Measurements from ENCODE around the gene VPS37B. TPM values are rescaled to one million over a fixed set of nuclear protein-coding genes. Genes with fewer than 3 reads are reported as not detected.

The VPS37B gene
- total RNA-seq, 1 experiment from 2014 or later, result 104 TPM

GRCh38 chr12:122854554-122854953 is 41.4 kb downstream of the VPS37B start:
- no peaks in the 10 kb centered on the region for H3K4me1 Mint-ChIP-seq (ENCODE audit: low read depth, unreplicated experiment)
- H3K9me3 Mint-ChIP-seq (ENCODE audit: low read depth, unreplicated experiment), result no peaks in the 10 kb centered on the region
- no peak for TF ChIP-seq CTCF (IDR thresholded peaks at IDR 0.05; ENCODE audit: unreplicated experiment)
- H3K4me3 Mint-ChIP-seq (ENCODE audit: low read depth, unreplicated experiment), result no peak overlapping the region
- intact Hi-C loops (cut with micrococcal nuclease; ENCODE audit: unreplicated experiment), result no loop called here
- BruUV-seq (replicated peaks), result no TSS peak
- DNase-seq, result no peak
- CTCF ChIA-PET, result interaction anchor here (0.7 kb wide), 1 partner anchor 20 kb away, joined by 5 read pairs; no protein-coding TSS in a partner anchor
- H3K27me3 Mint-ChIP-seq (ENCODE audit: unreplicated experiment), result no peaks in the 10 kb centered on the region
- H3K27ac Mint-ChIP-seq (ENCODE audit: unreplicated experiment), result no peak overlapping the region
- H3K36me3 Mint-ChIP-seq (ENCODE audit: insufficient read depth, unreplicated experiment), result peaks cover 87% of the 10 kb centered on the region

- Mint-ChIP-seq H3K36me3 (ENCODE audit: insufficient read depth, unreplicated experiment) (peaks cover 84% of the 10 kb centered on the region), H3K4me1 (ENCODE audit: low read depth, unreplicated experiment) (no peaks in the 10 kb centered on the region), H3K9me3 (ENCODE audit: low read depth, unreplicated experiment) (no peaks in the 10 kb centered on the region), H3K4me3 (ENCODE audit: low read depth, unreplicated experiment) (no peak overlapping the region), H3K27ac (ENCODE audit: unreplicated experiment) (peak overlapping the region; percentile 7), H3K27me3 (ENCODE audit: unreplicated experiment) (no peaks in the 10 kb centered on the region)
- DNase-seq, result no peak
- intact Hi-C loops (cut with micrococcal nuclease; ENCODE audit: unreplicated experiment), result no loop called here
- no peak for TF ChIP-seq CTCF (IDR thresholded peaks at IDR 0.05; ENCODE audit: unreplicated experiment)
- no TSS peak for BruUV-seq (replicated peaks)
- CTCF ChIA-PET, result interaction anchor here (0.6 to 0.8 kb wide), 2 partner anchors 51 to 437 kb away, joined by 4 read pairs; no protein-coding TSS in a partner anchor
These were observed 42.2 kb downstream of the VPS37B start for GRCh38 chr12:122853582-122854245.

GRCh38 chr12:122852336-122853275 is 43.3 kb downstream of the VPS37B start:
- no peak overlapping the region for H3K27ac Mint-ChIP-seq (ENCODE audit: unreplicated experiment)

GRCh38 chr12:122851820-122852219 is 44.1 kb downstream of the VPS37B start:
- TF ChIP-seq CTCF (IDR thresholded peaks at IDR 0.05; ENCODE audit: unreplicated experiment), result no peak
- Mint-ChIP-seq H3K4me1 (ENCODE audit: low read depth, unreplicated experiment) (no peaks in the 10 kb centered on the region), H3K9me3 (ENCODE audit: low read depth, unreplicated experiment) (no peaks in the 10 kb centered on the region), H3K27me3 (ENCODE audit: unreplicated experiment) (no peaks in the 10 kb centered on the region), H3K27ac (ENCODE audit: unreplicated experiment) (no peak overlapping the region), H3K36me3 (ENCODE audit: insufficient read depth, unreplicated experiment) (peaks cover 81% of the 10 kb centered on the region), H3K4me3 (ENCODE audit: low read depth, unreplicated experiment) (no peak overlapping the region)
- BruUV-seq (replicated peaks), result no TSS peak
- CTCF ChIA-PET, result no interaction called here
- intact Hi-C loops (cut with micrococcal nuclease; ENCODE audit: unreplicated experiment), result no loop called here
- DNase-seq, result no peak

More at GRCh38 chr12:122852336-122853275, 43.3 kb downstream of the VPS37B start:
- intact Hi-C loops (cut with micrococcal nuclease; ENCODE audit: unreplicated experiment), result no loop called here
- DNase-seq, result no peak
- H3K4me3 Mint-ChIP-seq (ENCODE audit: low read depth, unreplicated experiment), result no peak overlapping the region
- H3K4me1 Mint-ChIP-seq (ENCODE audit: low read depth, unreplicated experiment), result no peaks in the 10 kb centered on the region
- CTCF ChIA-PET, result no interaction called here
- no TSS peak for BruUV-seq (replicated peaks)
- TF ChIP-seq CTCF (IDR thresholded peaks at IDR 0.05; ENCODE audit: unreplicated experiment), result no peak
- no peaks in the 10 kb centered on the region for H3K27me3 Mint-ChIP-seq (ENCODE audit: unreplicated experiment)
- H3K36me3 Mint-ChIP-seq (ENCODE audit: insufficient read depth, unreplicated experiment), result peaks cover 82% of the 10 kb centered on the region
- H3K9me3 Mint-ChIP-seq (ENCODE audit: low read depth, unreplicated experiment), result no peaks in the 10 kb centered on the region
